ENCODE results near the gene YIPF4.
"Not testable (repeated sequence)": the region's sequence is repeated elsewhere in the genome, so short reads cannot be mapped to it uniquely, and the experiment has no call there.

- TF ChIP-seq CTCF (IDR thresholded peaks at IDR 0.05; ENCODE audit: low read length); EZH2 (IDR thresholded peaks at IDR 0.05; ENCODE audit: borderline replicate concordance, low read length): not testable (repeated sequence)
These were observed 15.8 kb downstream of the YIPF4 start for GRCh38 chr2:32293493-32293892.

Data from OCI-LY1 (cell line).